ENCODE data around the gene FNIP2. TPM values are rescaled to one million over a fixed set of nuclear protein-coding genes. Genes with fewer than 3 reads are reported as not detected.
"Not testable (repeated sequence)": the region's sequence is repeated elsewhere in the genome, so short reads cannot be mapped to it uniquely, and the experiment has no call there.

The FNIP2 gene
- total RNA-seq, 1 donor from 2014 or later: 33.7 TPM

DNA sequence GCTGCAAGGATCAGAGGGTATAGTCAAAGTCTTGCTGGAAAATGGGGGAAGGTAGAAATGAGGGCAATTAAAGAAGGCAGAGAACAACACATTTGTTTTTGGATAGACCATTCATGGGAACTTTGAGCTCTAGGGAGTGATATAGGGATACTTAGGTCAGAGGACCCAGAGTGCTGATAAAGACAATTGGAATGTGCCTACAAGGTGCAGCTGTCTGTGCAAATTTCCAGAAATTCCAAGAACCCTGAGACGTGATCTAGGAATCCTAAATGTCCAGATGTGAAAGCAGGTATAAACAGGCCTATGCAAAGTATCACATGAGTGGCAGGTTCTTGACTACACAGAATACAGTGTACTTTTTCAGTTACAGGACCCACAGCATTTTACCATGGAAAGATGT, 24.2 kb downstream of the FNIP2 start:
- TF ChIP-seq, protein P1, sequence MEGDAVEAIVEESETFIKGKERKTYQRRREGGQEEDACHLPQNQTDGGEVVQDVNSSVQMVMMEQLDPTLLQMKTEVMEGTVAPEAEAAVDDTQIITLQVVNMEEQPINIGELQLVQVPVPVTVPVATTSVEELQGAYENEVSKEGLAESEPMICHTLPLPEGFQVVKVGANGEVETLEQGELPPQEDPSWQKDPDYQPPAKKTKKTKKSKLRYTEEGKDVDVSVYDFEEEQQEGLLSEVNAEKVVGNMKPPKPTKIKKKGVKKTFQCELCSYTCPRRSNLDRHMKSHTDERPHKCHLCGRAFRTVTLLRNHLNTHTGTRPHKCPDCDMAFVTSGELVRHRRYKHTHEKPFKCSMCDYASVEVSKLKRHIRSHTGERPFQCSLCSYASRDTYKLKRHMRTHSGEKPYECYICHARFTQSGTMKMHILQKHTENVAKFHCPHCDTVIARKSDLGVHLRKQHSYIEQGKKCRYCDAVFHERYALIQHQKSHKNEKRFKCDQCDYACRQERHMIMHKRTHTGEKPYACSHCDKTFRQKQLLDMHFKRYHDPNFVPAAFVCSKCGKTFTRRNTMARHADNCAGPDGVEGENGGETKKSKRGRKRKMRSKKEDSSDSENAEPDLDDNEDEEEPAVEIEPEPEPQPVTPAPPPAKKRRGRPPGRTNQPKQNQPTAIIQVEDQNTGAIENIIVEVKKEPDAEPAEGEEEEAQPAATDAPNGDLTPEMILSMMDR (IDR thresholded peaks at IDR 0.05): no peak
- no peak for DNase-seq (ENCODE audit: low spot score)
- Mint-ChIP-seq H3K4me1 (ENCODE audit: low read depth) (peaks cover 44% of the 10 kb centered on the region), H3K9me3 (ENCODE audit: low read depth) (no peaks in the 10 kb centered on the region), H3K27ac (ENCODE audit: unreplicated experiment) (no peak overlapping the region), H3K36me3 (ENCODE audit: low read depth) (no peaks in the 10 kb centered on the region), H3K4me3 (ENCODE audit: unreplicated experiment) (no peak overlapping the region), H3K27me3 (ENCODE audit: low read depth) (no peaks in the 10 kb centered on the region)

GRCh38 chr4:158793430-158793829, 24.6 kb downstream of the FNIP2 start:
- H3K9me3 Mint-ChIP-seq (ENCODE audit: low read depth); DNase-seq (ENCODE audit: low spot score); H3K4me3 Mint-ChIP-seq (ENCODE audit: unreplicated experiment); H3K27ac Mint-ChIP-seq (ENCODE audit: unreplicated experiment); H3K27me3 Mint-ChIP-seq (ENCODE audit: low read depth); H3K36me3 Mint-ChIP-seq (ENCODE audit: low read depth): not testable (repeated sequence)
- peaks cover 43% of the 10 kb centered on the region for H3K4me1 Mint-ChIP-seq (ENCODE audit: low read depth)

DNA sequence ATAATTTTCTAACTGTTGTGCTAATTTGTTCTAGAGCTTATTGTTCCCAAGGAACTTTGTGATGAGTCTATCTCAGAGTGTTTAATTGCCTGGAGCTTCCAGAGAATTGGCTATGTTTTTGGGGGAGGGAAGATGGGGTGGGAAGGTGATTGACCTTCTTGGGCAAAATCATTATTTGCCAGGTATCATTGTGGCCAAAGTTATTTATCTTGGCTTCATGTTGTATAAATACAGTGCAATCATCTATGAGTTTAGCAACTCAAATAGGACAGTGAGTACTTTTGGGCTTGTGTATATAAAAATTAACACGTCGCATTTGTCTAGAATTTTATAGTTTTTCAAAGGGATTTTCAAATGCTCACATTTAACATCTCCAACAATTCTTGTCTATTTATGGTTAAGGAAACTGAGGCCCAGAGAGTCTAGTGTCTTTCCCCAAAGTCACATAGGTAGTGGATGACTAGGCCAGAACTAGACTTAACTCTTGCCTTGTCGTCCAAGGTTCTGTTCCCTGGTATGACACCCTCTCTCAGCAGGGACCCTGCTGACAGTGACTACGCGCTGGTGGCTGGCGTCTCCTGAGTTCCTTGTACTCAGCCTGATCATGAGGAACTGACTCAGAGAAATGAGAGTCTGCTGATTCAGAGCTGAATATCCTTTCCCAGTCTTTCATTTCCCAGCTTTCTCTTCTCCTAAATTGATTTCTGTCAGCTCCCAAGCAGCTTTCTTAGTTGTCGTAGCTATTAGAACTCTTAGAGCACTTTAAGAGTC, 27.7 kb downstream of the FNIP2 start:
- H3K9me3 Mint-ChIP-seq (ENCODE audit: low read depth): no peaks in the 10 kb centered on the region
- peak overlapping the region; percentile 58 for H3K27ac Mint-ChIP-seq (ENCODE audit: unreplicated experiment)
- H3K36me3 Mint-ChIP-seq (ENCODE audit: low read depth): no peaks in the 10 kb centered on the region
- no peak overlapping the region for H3K4me3 Mint-ChIP-seq (ENCODE audit: unreplicated experiment)
- H3K27me3 Mint-ChIP-seq (ENCODE audit: low read depth): no peaks in the 10 kb centered on the region
- peaks cover 37% of the 10 kb centered on the region for H3K4me1 Mint-ChIP-seq (ENCODE audit: low read depth)
- TF ChIP-seq, protein P1 (IDR thresholded peaks at IDR 0.05): no peak
- no peak for DNase-seq (ENCODE audit: low spot score)

GRCh38 chr4:158798062-158798461, 29.2 kb downstream of the FNIP2 start:
- TF ChIP-seq, protein P1 (IDR thresholded peaks at IDR 0.05): no peak
- peaks cover 28% of the 10 kb centered on the region for H3K4me1 Mint-ChIP-seq (ENCODE audit: low read depth)
- no peak for DNase-seq (ENCODE audit: low spot score)
- no peak overlapping the region for H3K4me3 Mint-ChIP-seq (ENCODE audit: unreplicated experiment)
- no peaks in the 10 kb centered on the region for H3K9me3 Mint-ChIP-seq (ENCODE audit: low read depth)
- no peaks in the 10 kb centered on the region for H3K27me3 Mint-ChIP-seq (ENCODE audit: low read depth)
- H3K36me3 Mint-ChIP-seq (ENCODE audit: low read depth): no peaks in the 10 kb centered on the region
- no peak overlapping the region for H3K27ac Mint-ChIP-seq (ENCODE audit: unreplicated experiment)

DNA sequence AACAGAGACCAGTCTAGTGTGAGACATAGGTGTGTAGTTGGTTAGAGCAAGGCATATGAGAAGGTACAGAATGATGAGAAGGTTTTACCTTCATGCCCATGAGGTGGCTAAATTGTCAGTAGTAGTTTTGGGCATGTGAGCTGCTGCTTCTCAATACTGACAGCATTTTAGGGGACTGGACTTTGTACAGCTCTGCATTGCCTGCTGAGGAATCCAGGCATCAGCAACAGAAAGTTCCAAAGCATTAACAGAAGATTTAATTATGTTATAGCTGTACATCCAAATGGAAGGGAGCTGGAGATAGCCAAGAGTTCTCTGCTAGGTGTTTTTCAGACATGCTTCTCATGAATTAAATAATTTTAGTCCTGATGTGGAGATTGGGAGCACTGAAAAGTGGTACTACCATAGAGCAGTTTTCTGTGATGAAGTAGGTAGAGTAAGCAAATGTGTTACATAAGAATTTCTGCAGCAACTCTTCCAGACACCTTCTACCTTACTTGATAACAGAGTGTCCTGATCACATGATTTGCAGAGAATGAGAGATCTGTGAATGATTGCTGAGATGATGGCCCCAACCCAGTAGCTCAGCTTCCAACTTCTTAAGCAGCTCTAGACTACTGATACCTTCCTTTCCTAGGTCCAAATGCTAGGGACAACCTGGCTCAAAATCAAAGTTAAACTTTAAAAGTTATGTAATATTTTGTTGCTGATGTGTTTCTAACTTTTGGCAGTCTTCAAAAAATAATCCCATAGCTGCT, 30.4 kb downstream of the FNIP2 start:
- peaks cover 23% of the 10 kb centered on the region for H3K4me1 Mint-ChIP-seq (ENCODE audit: low read depth)
- no peaks in the 10 kb centered on the region for H3K27me3 Mint-ChIP-seq (ENCODE audit: low read depth)
- no peaks in the 10 kb centered on the region for H3K9me3 Mint-ChIP-seq (ENCODE audit: low read depth)
- no peak overlapping the region for H3K4me3 Mint-ChIP-seq (ENCODE audit: unreplicated experiment)
- H3K36me3 Mint-ChIP-seq (ENCODE audit: low read depth): no peaks in the 10 kb centered on the region
- TF ChIP-seq, protein P1 (IDR thresholded peaks at IDR 0.05): no peak
- no peak for DNase-seq (ENCODE audit: low spot score)
- no peak overlapping the region for H3K27ac Mint-ChIP-seq (ENCODE audit: unreplicated experiment)
